A549 (cell line): Measurements from ENCODE around the gene DNAJC16. TPM values are rescaled to one million over a fixed set of nuclear protein-coding genes. Genes with fewer than 3 reads are reported as not detected.

Source experiments
- ATAC-seq, 2 experiments: fragments of 200-7000 bp in 1 of 2; fragments of >200 bp in 1 of 2; cut with Nextera tagmentation in 1 of 2; cut with Tn5 transposase in 1 of 2; 3 replicates each; pipeline versions ENCODE4 v1.8.0 to v1.9.1; 2018 to 2020; ENCODE audit warnings: mild to moderate bottlenecking in 1 of 2, moderate library complexity in 1 of 2
- CTCF ChIA-PET: fragments of 300-600 bp; sonication (Branson Sonifier 250); formaldehyde crosslinking; extraction: SDS; loops from one replicate; lab custom pipeline; 2021; ENCODE audit warnings: antibody characterized with exemption, inconsistent platforms; lab: Yijun Ruan, JAX
- POLR2A ChIA-PET: fragments of 350-600 bp; formaldehyde crosslinking; extraction: SDS; loops from one replicate; lab custom pipeline; 2021; ENCODE audit warnings: antibody characterized with exemption, inconsistent platforms; lab: Yijun Ruan, JAX
- DNase-seq, 2 experiments: peaks; one replicate each; pipeline versions ENCODE4 v3.0.0 to v3.0.0-alpha.2; 2011 to 2016; ENCODE audit warnings: low read depth in 1 of 2, low spot score in 1 of 2
- FAIRE-seq: peaks from 2 replicates; lab custom pipeline; 2011; peaks lifted over from hg19 to GRCh38; lab: Jason Lieb, UNC
- H3K27ac ChIP-seq, 2 experiments: fragments of >200 bp; sonication (Bioruptor Twin); formaldehyde crosslinking; 3 replicates each; pipeline ENCODE4 v1.5.1; 2016 to 2017
- H3K4me1 ChIP-seq: fragments of >200 bp; sonication (Bioruptor Twin); formaldehyde crosslinking; 3 replicates; pipeline ENCODE4 v1.6.1; 2016
- H3K4me2 ChIP-seq: fragments of >200 bp; sonication (Bioruptor Twin); formaldehyde crosslinking; 3 replicates; pipeline ENCODE4 v1.6.1; 2016
- H3K4me3 ChIP-seq: fragments of >200 bp; sonication (Bioruptor Twin); formaldehyde crosslinking; 3 replicates; pipeline ENCODE4 v1.5.1; 2016
- H3K9me3 ChIP-seq: fragments of >200 bp; sonication (Bioruptor Twin); formaldehyde crosslinking; 3 replicates; pipeline ENCODE4 v1.6.1; 2016
- ATOH8 ChIP-seq: fragments of 250-450 bp; sonication (Bioruptor Pico); IDR thresholded peaks from 2 replicates; pipeline ENCODE4 v1.5.0; 2020; ENCODE audit warnings: low read depth, mild to moderate bottlenecking, moderate library complexity
- BHLHE40 ChIP-seq: IDR thresholded peaks from 2 replicates; pipeline ENCODE4 v1.6.1; 2012; ENCODE audit warnings: low read depth, low read length, inconsistent platforms
- CBX8 ChIP-seq: fragments of 200-600 bp; sonication (generic); IDR thresholded peaks from 2 replicates; pipeline ENCODE4 v1.6.1; 2016
- CHD2 ChIP-seq: fragments of 150-350 bp; IDR thresholded peaks from 2 replicates; pipeline ENCODE4 v1.6.1; 2014; ENCODE audit warnings: low read length; ENCODE audit not compliant: partially characterized antibody
- CHD4 ChIP-seq: fragments of 200-600 bp; sonication (generic); IDR thresholded peaks from 2 replicates; pipeline ENCODE4 v1.6.1; 2016; ENCODE audit warnings: antibody characterized with exemption, mild to moderate bottlenecking, borderline replicate concordance
- EHMT2 ChIP-seq: fragments of 200-600 bp; sonication (generic); IDR thresholded peaks from 2 replicates; pipeline ENCODE4 v1.6.1; 2016; ENCODE audit warnings: antibody characterized with exemption, low read depth, mild to moderate bottlenecking, moderate library complexity
- FOSL2 ChIP-seq, 2 experiments: fragments of 450-650 bp in 1 of 2; fragments of >200 bp in 1 of 2; sonication (Bioruptor Twin) in 1 of 2; formaldehyde crosslinking; IDR thresholded peaks; 2 replicates each; pipeline versions ENCODE4 v1.5.0 to v1.6.1; 2016 to 2020; ENCODE audit warnings: mild to moderate bottlenecking in 1 of 2, moderate library complexity in 1 of 2
- HDAC2 ChIP-seq: fragments of 200-600 bp; sonication (generic); IDR thresholded peaks from 2 replicates; pipeline ENCODE4 v1.6.1; 2016
- HES2 ChIP-seq: fragments of >200 bp; sonication (Bioruptor Twin); formaldehyde crosslinking; IDR thresholded peaks from 2 replicates; pipeline ENCODE4 v1.6.1; 2016
- HOXB5 ChIP-seq: fragments of 250-450 bp; sonication (Bioruptor Pico); IDR thresholded peaks from 2 replicates; pipeline ENCODE4 v1.5.0; 2020; ENCODE audit warnings: mild to moderate bottlenecking, moderate library complexity
- KDM1A ChIP-seq: fragments of 200-600 bp; sonication (generic); IDR thresholded peaks from 2 replicates; pipeline ENCODE4 v1.6.1; 2016; ENCODE audit warnings: low read depth, mild to moderate bottlenecking
- KDM5A ChIP-seq: fragments of 200-600 bp; sonication (generic); IDR thresholded peaks from 2 replicates; pipeline ENCODE4 v1.6.1; 2016; ENCODE audit warnings: antibody characterized with exemption, mild to moderate bottlenecking
- MAX ChIP-seq: IDR thresholded peaks from 2 replicates; pipeline ENCODE4 v1.6.1; 2012
- MAZ ChIP-seq: fragments of 150-350 bp; IDR thresholded peaks from 2 replicates; pipeline ENCODE4 v1.6.1; 2014; ENCODE audit warnings: antibody characterized with exemption, low read depth, low read length, borderline replicate concordance
- NFE2L2 ChIP-seq: fragments of 150-350 bp; conservative IDR thresholded peaks from 2 replicates; pipeline ENCODE4 v1.6.1; 2014; ENCODE audit warnings: low read length
- NPAS2 ChIP-seq: fragments of 250-450 bp; sonication (Bioruptor Pico); IDR thresholded peaks from 2 replicates; pipeline ENCODE4 v1.8.0; 2022; ENCODE audit warnings: mild to moderate bottlenecking, moderate library complexity, borderline replicate concordance
- PBX3 ChIP-seq: IDR thresholded peaks from 2 replicates; pipeline ENCODE4 v1.6.1; 2012
- RAD21 ChIP-seq, 2 experiments: fragments of >200 bp in 1 of 2; sonication (Bioruptor Twin) in 1 of 2; formaldehyde crosslinking in 1 of 2; IDR thresholded peaks in 1 of 2; conservative IDR thresholded peaks in 1 of 2; 2 replicates in 1 of 2; 3 replicates in 1 of 2; pipeline ENCODE4 v1.6.1; 2012 to 2018; ENCODE audit warnings: inconsistent platforms in 1 of 2
- RCOR1 ChIP-seq: fragments of 150-350 bp; IDR thresholded peaks from 2 replicates; pipeline ENCODE4 v1.6.1; 2014; ENCODE audit warnings: antibody characterized with exemption, low read length, low read depth
- REST ChIP-seq: fragments of 200-600 bp; sonication (generic); IDR thresholded peaks from 2 replicates; pipeline ENCODE4 v1.6.1; 2016; ENCODE audit warnings: antibody characterized with exemption, mild to moderate bottlenecking, moderate library complexity
- RFX5 ChIP-seq: fragments of 450-650 bp; IDR thresholded peaks from 2 replicates; pipeline ENCODE4 v1.7.1; 2014; ENCODE audit warnings: antibody characterized with exemption, mild to moderate bottlenecking, moderate library complexity
- SMC3 ChIP-seq: fragments of >200 bp; sonication (Bioruptor Twin); formaldehyde crosslinking; IDR thresholded peaks from 3 replicates; pipeline ENCODE4 v1.6.1; 2018; ENCODE audit warnings: inconsistent platforms
- SREBF2 ChIP-seq: fragments of 450-650 bp; IDR thresholded peaks from 2 replicates; pipeline ENCODE4 v1.6.1; 2014; ENCODE audit warnings: mild to moderate bottlenecking, moderate library complexity
- USF2 ChIP-seq: fragments of 450-650 bp; IDR thresholded peaks from 2 replicates; pipeline ENCODE4 v1.6.1; 2014; ENCODE audit warnings: antibody characterized with exemption
- ZNF302 ChIP-seq: fragments of 250-450 bp; sonication (Bioruptor Pico); IDR thresholded peaks from 2 replicates; pipeline ENCODE4 v1.9.0; 2021; ENCODE audit warnings: inconsistent platforms, mild to moderate bottlenecking, moderate library complexity
- ZSCAN20 ChIP-seq: fragments of 250-450 bp; sonication (Bioruptor Pico); IDR thresholded peaks from 2 replicates; pipeline ENCODE4 v1.8.0; 2022; ENCODE audit warnings: mild to moderate bottlenecking, moderate library complexity
- WGBS: methylation state at CpG from one replicate; pipeline ENCODE4 v1.1.6; 2017; ENCODE audit errors: missing lambda C conversion rate; 5-methylcytosine and 5-hydroxymethylcytosine counted together
- polyA plus RNA-seq, 4 experiments: library from polyadenylated mRNA; depleted of rRNA in 3 of 4; stranded (reverse); fragments of >200 nt; fragmentation: RNase III in 1 of 4; extraction: RNeasy Plus Mini Kit Qiagen cat#74134 plus additional on column Dnase treatment in 1 of 4; gene quantifications; 2 replicates in 3 of 4; 3 replicates in 1 of 4; pipeline ENCODE4 v1.2.3, GENCODE V29; 2011 to 2017

The DNAJC16 gene
- polyA plus RNA-seq, 2 of the 4 experiments (the other 2 are of a cell fraction), result 4.6 to 12.5 TPM

GRCh38 chr1:15531003-15531402, 4.4 kb downstream of the DNAJC16 start:
- no peak for FAIRE-seq

GRCh38 chr1:15531682-15532081, 5.0 kb downstream of the DNAJC16 start:
- H3K9me3 ChIP-seq, result no peaks in the 10 kb centered on the region
- WGBS, result 90% methylated on average over 2 of the region's 2 CpGs
- CTCF ChIA-PET, result no interaction called here
- peaks cover 6% of the 10 kb centered on the region; the same call in 2 of the 3 replicates for H3K4me1 ChIP-seq
- no peak overlapping the region for H3K4me3 ChIP-seq
- TF ChIP-seq HOXB5, result no peak
- TF ChIP-seq SMC3, result no peak
- TF ChIP-seq NPAS2 (CRISPR knock-in tag), result no peak
- no peak for TF ChIP-seq BHLHE40
- TF ChIP-seq SREBF2, result no peak
- TF ChIP-seq FOSL2 (IDR thresholded peaks at IDR 0.05), result no peak
- no peak for TF ChIP-seq FOSL2 (CRISPR knock-in tag; IDR thresholded peaks at IDR 0.05)
- no peak for TF ChIP-seq KDM1A
- no peak for TF ChIP-seq HDAC2
- no peak for TF ChIP-seq MAZ
- TF ChIP-seq USF2, result no peak
- TF ChIP-seq CBX8, result no peak
- no peak for TF ChIP-seq ZSCAN20 (CRISPR knock-in tag)
- TF ChIP-seq, all 56 proteins: peak for 0
- H3K4me2 ChIP-seq, result no peak overlapping the region
- ATAC-seq (no peak), FAIRE-seq (no peak), DNase-seq (no peak)
- POLR2A ChIA-PET, result no interaction called here
- H3K27ac ChIP-seq, result no peak overlapping the region

More at GRCh38 chr1:15531003-15531402, 4.4 kb downstream of the DNAJC16 start:
- Histone ChIP-seq H3K4me3 (no peak overlapping the region), H3K4me1 (peaks cover 6% of the 10 kb centered on the region; the same call in 2 of the 3 replicates), H3K9me3 (no peaks in the 10 kb centered on the region), H3K4me2 (no peak overlapping the region), H3K27ac (no peak overlapping the region)
- 92% methylated on average over 4 of the region's 4 CpGs for WGBS
- DNase-seq (no peak), ATAC-seq (no peak)
- ChIA-PET CTCF (interaction anchor here (0.6 kb wide), 1 partner anchor 49 kb away, joined by 4 read pairs; no protein-coding TSS in a partner anchor), POLR2A (no interaction called here)
- TF ChIP-seq CHD2 (no peak), MAZ (no peak), BHLHE40 (no peak), ATOH8 (CRISPR knock-in tag) (no peak), KDM5A (no peak), REST (no peak), EHMT2 (no peak), HES2 (no peak), PBX3 (no peak), RFX5 (no peak), FOSL2 (IDR thresholded peaks at IDR 0.05) (no peak), FOSL2 (CRISPR knock-in tag; IDR thresholded peaks at IDR 0.05) (no peak), MAX (no peak), ZNF302 (CRISPR knock-in tag) (no peak), RCOR1 (no peak), NFE2L2 (no peak), CHD4 (no peak), RAD21 (conservative IDR thresholded peaks at IDR 0.05 in 1 of 2, IDR thresholded peaks at IDR 0.05 in 1 of 2) (no peak), SMC3 (no peak)
